ENCODE results near the gene FOXQ1. TPM values are rescaled to one million over a fixed set of nuclear protein-coding genes. Genes with fewer than 3 reads are reported as not detected.

Gene FOXQ1
- total and polyA plus RNA-seq, 2 of the 13 experiments (the other 11 are each of a cell fraction or from before 2014, with no cell fraction given), result 35.2 to 39.8 TPM

DNA sequence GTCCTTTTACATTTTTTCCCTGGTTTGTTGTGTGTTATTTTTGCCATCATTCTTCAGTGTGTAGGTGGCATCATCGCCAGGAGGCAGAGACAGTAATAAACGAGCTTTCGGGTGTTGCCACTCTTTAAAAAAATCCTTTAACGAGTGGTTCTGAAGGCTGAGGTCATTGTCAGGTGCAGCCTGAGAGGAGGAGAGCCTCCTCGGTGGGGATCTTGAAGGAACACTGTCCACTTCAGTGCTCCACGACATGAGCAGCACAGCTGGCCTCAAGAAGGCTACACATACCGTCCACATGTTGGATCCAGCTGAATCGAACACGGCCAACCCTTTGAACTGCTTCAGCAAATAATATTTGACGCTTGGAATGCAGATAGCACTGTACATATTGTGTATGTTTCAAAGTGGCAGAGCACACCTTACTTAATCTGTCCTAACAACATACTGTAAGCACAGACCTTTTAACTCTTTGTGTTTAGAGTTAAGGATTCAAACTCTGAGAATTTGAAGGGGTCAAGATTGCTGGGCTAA is 48.0 kb upstream of the FOXQ1 start (continued):
- TF ChIP-seq, protein P1, sequence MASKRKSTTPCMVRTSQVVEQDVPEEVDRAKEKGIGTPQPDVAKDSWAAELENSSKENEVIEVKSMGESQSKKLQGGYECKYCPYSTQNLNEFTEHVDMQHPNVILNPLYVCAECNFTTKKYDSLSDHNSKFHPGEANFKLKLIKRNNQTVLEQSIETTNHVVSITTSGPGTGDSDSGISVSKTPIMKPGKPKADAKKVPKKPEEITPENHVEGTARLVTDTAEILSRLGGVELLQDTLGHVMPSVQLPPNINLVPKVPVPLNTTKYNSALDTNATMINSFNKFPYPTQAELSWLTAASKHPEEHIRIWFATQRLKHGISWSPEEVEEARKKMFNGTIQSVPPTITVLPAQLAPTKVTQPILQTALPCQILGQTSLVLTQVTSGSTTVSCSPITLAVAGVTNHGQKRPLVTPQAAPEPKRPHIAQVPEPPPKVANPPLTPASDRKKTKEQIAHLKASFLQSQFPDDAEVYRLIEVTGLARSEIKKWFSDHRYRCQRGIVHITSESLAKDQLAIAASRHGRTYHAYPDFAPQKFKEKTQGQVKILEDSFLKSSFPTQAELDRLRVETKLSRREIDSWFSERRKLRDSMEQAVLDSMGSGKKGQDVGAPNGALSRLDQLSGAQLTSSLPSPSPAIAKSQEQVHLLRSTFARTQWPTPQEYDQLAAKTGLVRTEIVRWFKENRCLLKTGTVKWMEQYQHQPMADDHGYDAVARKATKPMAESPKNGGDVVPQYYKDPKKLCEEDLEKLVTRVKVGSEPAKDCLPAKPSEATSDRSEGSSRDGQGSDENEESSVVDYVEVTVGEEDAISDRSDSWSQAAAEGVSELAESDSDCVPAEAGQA (IDR thresholded peaks at IDR 0.05; ENCODE audit: low read depth), result no peak; the same call in 1 of the 2 replicates
- TF ChIP-seq, protein P1 (CRISPR knock-in tag; IDR thresholded peaks at IDR 0.05; ENCODE audit: borderline replicate concordance), result 0 out of 2 replicates have a peak, but pooled peaks have one; percentile 46
- TF ChIP-seq HNRNPL (IDR thresholded peaks at IDR 0.05; ENCODE audit: low read depth, low read length) (no peak), ZNF615 (CRISPR knock-in tag; IDR thresholded peaks at IDR 0.05; ENCODE audit: borderline replicate concordance) (no peak), ZNF382 (CRISPR knock-in tag; IDR thresholded peaks at IDR 0.05; ENCODE audit: borderline replicate concordance) (no peak), TAF1 (CRISPR knock-in tag; IDR thresholded peaks at IDR 0.05) (peak; percentile 20; the same call in 1 of the 2 replicates), ZNF549 (CRISPR knock-in tag; IDR thresholded peaks at IDR 0.05) (no peak), NONO (IDR thresholded peaks at IDR 0.05) (no peak), NONO (CRISPR knock-in tag; conservative IDR thresholded peaks at IDR 0.05) (peak; percentile 79; the same call in 1 of the 2 replicates), HOXA7 (CRISPR knock-in tag; IDR thresholded peaks at IDR 0.05) (no peak), NFIC (IDR thresholded peaks at IDR 0.05; ENCODE audit: low read length) (peak; percentile 96), KAT2B (IDR thresholded peaks at IDR 0.05; ENCODE audit: borderline replicate concordance, low read depth, low read length) (no peak), TBL1XR1 (IDR thresholded peaks at IDR 0.05; ENCODE audit: borderline replicate concordance, low read length, partially characterized antibody) (peak; percentile 74), ZNF567 (CRISPR knock-in tag; IDR thresholded peaks at IDR 0.05; ENCODE audit: borderline replicate concordance) (no peak), KDM3A (CRISPR knock-in tag; IDR thresholded peaks at IDR 0.05; ENCODE audit: low read depth) (peak; percentile 83; the same call in 1 of the 2 replicates)
- TF ChIP-seq, protein P2, sequence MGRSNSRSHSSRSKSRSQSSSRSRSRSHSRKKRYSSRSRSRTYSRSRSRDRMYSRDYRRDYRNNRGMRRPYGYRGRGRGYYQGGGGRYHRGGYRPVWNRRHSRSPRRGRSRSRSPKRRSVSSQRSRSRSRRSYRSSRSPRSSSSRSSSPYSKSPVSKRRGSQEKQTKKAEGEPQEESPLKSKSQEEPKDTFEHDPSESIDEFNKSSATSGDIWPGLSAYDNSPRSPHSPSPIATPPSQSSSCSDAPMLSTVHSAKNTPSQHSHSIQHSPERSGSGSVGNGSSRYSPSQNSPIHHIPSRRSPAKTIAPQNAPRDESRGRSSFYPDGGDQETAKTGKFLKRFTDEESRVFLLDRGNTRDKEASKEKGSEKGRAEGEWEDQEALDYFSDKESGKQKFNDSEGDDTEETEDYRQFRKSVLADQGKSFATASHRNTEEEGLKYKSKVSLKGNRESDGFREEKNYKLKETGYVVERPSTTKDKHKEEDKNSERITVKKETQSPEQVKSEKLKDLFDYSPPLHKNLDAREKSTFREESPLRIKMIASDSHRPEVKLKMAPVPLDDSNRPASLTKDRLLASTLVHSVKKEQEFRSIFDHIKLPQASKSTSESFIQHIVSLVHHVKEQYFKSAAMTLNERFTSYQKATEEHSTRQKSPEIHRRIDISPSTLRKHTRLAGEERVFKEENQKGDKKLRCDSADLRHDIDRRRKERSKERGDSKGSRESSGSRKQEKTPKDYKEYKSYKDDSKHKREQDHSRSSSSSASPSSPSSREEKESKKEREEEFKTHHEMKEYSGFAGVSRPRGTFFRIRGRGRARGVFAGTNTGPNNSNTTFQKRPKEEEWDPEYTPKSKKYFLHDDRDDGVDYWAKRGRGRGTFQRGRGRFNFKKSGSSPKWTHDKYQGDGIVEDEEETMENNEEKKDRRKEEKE (IDR thresholded peaks at IDR 0.05), result no peak
- TF ChIP-seq, protein P3, sequence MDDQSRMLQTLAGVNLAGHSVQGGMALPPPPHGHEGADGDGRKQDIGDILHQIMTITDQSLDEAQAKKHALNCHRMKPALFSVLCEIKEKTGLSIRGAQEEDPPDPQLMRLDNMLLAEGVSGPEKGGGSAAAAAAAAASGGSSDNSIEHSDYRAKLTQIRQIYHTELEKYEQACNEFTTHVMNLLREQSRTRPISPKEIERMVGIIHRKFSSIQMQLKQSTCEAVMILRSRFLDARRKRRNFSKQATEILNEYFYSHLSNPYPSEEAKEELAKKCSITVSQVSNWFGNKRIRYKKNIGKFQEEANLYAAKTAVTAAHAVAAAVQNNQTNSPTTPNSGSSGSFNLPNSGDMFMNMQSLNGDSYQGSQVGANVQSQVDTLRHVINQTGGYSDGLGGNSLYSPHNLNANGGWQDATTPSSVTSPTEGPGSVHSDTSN (CRISPR knock-in tag; IDR thresholded peaks at IDR 0.05; ENCODE audit: borderline replicate concordance), result no peak
- TF ChIP-seq, protein P4, sequence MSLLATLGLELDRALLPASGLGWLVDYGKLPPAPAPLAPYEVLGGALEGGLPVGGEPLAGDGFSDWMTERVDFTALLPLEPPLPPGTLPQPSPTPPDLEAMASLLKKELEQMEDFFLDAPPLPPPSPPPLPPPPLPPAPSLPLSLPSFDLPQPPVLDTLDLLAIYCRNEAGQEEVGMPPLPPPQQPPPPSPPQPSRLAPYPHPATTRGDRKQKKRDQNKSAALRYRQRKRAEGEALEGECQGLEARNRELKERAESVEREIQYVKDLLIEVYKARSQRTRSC (CRISPR knock-in tag; IDR thresholded peaks at IDR 0.05; ENCODE audit: low read depth), result no peak
